HG03196 (cell line): ENCODE data around the gene MC1R.

ENCODE experiments used
- ATAC-seq: cut with Tn5 transposase; IDR thresholded peaks from one replicate; pipeline ENCODE4 v1.9.1; 2021; ENCODE audit not compliant: unreplicated experiment

Gene MC1R

DNA sequence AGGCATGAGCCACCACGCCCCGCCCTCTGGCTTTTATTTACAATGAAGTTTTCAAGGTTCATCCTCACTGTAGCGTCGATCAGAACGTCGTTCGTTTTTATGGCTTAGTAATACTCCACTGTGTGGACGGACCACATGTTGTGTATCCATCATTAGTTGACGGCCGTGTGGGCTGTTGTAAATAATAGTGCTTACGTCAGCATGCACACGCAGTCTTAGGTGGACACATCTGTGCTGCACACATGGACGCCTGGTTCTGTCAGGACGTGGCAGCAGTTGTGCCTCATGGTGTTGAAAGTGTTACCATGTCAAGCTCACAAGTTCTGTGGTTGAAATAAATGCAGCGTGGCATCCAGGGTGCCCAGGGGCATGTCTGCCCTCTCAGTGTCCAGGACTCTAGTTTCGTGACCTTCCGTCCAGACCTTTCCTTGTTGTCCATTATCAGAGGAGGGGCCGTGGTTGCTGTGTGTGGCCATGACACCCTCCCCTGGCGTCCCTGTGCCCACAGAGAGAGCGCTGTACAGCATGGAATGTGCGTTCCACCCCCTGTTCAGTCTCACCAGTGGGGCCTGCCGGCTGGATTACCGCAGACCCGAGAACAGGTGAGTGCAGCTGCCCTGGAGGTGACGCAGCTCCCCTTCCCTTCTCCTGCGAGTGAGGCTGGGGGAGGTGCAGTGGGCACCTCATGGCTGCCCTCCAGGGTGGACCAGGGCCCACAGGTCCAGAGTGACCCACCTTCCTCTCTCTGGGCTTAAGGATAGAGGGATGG, 23.0 kb upstream of the MC1R start:
- ATAC-seq = no peak

DNA sequence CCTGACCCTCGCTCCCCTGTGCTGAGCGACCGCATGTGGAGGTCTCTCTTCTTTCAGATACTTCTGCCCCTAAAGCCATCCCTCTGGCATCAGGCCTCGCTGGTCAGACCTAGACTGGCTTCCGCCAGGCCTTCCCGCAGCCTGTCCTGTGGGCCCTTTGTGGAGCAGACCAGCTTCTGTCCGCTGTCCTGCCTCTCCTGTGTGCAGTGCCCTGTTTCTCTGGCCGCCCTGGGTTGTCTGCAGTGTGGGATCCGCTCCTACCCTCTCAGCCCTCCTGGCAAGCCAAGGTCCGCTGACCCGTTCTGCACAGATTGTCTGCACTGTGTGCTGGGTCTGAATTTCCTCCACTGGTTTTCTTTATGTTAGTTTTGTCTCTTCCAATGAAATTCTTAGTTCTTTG, 21.5 kb upstream of the MC1R start:
- ATAC-seq = no peak

DNA sequence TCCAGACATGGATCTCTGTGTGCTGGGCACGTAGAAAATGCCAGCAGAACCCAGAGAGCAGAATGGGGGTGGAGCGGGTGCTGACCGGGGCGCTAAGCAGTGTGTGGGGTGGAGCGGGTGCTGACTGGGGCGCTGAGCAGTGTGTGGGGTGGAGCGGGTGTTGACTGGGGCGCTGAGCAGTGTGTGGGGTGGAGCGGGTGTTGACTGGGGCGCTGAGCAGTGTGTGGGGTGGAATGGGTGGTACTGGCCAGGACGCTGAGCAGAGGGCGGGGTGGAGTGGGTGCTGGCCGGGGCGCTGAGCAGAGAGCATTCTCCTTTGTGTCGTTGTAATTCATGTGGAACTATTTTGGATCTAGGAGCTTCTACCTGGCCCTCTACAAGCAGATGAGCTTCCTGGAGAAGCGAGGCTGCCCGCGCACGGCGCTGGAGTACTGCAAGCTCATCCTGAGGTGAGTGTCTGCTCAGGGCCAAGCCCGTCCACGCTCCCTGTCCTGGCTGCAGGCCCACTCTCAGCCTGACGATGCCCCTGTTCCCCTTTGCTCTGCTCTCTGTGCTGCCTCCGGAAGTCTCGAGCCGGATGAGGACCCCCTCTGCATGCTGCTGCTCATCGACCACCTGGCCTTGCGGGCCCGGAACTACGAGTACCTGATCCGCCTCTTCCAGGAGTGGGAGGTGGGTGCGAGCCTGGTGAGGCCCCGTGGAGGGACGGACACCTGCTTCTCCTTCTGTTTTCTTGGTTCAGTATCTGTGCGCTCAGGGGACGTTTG, 20.3 kb upstream of the MC1R start:
- ATAC-seq = no peak

DNA sequence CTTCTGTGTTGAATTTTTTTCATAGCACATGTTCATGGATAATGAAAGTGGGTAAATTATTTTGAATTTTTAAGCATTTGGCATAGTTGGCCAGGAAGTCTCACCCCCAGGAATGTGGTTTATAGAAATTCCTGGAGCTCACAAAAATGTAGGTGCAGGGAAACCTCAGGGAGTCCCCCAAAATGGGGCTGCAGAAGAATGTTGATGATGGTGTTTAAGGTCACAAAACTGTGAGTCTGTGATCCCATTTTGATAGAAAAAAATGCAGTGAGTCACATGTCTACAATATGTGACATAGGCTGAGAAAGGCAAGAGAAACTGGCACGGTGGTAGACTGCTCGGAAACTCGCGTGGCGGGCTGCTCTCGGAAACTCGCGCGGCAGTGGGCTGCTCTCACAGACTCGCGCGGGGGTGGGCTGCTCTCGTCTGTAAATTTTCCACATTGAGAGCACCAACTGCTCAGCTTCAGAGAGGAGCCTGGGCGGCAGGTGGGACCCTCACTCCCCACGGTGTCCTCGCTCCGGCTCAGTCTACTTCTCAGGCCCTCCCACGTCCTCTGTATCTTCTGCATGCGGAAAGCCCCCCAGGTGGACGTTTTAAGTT, 18.7 kb upstream of the MC1R start:
- ATAC-seq = no peak

DNA sequence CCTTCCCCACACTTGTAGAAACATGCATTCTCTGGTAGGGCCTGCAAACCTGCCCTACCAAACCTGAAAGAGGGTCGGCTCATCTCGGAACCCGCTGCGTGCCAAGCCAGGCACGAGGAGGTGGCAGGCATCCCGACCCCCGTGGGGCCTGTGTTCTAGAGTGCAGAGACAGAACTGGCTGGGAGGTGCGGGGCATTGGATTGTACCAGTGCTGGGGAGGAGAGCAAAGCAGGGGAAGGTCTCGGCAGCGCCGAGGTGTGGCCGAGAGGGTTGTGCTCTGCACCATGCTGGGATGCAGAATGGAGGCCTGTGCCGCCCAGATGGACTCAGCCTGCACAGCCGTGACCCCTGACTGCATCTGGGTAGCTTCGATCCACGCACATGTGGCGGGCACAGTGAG, 17.8 kb upstream of the MC1R start:
- no peak for ATAC-seq

DNA sequence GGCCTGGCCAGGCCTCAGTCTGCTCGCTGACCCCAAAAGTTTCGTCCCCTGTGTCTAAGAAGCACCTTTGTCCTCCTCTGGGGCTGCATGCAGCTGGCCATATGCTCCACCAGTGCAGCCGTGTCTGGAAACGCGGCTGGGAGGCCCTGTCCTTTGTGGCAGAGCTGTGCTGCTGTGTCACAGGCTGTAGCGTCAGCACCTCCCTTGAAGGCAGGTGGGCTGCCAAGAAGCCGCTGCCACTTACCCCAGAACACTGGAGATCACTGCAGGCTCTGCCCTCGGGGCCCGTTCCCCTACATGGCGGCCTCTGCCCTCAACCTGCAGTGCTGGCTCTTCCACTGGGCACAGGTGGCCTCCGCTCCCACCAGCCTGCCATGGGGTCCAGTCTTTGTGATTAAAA, 15.7 kb upstream of the MC1R start:
- no peak for ATAC-seq

DNA sequence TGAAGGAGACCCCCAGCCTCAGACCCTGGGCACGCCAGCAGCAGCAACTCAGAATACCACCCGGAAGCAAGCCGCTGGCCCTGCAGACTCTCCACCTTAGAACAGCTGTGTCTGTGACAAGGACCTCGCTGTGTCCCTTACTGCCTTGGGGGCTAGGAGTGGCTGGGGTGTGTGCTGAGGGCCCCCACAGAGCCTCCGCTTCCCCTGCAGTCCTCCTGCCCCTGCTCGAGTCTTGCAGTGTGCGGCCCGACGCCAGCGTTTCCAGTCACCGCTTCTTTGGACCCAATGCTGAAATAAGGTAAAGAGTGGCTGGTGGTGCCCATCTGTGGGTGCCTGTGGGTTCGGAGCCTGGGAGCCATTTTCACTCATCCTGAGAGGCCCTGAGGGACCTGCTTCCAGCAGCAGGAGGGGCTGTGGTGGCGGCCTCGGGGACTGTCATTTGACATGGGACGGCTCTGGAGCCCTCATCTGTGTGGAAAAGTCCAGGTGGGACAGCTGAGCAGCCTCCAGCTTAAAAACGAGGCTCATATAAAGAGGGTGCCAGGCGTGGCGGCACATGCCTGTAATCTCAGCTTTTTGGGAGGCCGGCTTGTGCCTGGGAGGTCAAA, 14.7 kb upstream of the MC1R start:
- ATAC-seq = no peak

DNA sequence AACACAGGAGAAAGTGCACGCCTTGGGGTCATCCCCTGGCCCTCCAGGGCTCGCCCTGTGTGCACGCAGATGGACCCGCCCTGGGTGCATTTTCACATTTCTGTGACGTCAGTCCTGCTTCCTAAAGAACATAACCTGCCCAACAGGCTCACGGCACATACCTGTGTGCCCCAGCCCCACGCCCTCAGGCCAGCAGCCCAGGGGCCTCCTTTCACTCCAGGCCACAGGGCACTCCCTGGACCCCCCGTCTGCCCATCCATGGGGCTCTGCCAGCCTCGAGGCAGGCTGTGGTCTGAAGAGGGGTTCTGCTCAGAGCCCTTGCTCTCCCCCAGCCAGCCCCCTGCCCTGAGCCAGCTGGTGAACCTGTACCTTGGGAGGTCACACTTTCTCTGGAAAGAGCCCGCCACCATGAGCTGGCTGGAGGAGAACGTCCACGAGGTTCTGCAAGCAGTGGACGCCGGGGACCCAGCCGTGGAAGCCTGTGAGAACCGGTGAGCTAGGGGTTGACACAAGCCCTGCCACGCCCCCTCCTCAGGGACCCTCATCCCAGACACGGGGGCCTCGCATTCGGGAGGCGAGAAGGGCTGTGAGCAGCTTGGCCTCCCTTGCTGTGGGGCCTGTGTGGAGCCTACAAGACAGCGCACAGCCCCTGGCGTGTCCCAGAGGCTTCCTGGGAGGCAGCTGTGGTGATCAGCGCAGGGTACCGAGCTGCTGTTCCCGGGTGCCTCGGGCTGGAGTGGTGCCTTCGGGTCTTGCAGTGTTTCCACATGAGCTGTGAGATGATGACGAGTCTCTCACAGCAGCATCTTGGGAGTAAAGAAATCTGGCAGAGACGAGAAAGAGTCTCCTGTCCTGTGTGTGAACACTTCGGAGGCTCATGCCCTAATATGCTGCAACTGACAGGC, 13.8 kb upstream of the MC1R start:
- no peak for ATAC-seq

DNA sequence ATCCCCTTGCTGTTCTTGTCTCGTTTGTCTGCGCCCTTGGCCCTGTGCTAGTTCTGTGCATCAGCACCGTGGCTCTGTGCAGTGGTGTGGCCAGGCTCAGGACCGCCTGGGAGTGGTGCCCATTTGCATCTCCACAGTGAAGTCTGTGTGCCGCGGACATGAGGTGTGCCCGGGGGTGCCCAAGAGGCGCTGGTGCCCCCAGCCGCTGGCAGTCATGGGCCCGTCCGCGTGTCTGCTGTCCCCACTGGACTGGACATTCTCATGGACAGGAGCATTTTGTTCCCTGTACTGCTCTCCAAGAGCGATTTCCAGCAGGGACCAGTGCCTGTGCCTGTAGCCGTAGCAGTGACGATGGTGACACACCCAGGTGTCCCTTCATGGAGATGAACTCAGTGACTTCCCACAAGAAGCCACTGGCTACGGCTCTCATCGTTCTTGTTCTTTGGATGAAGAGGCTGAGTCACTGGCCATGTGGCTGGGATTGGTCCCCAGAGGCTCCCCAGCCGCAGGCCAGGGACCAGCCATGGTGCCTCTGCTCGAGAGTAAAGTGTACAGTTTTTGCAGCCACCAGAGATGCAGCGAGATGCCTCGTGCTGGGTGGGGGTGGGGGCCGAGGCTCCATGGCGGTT, 13.0 kb upstream of the MC1R start:
- ATAC-seq = no peak

DNA sequence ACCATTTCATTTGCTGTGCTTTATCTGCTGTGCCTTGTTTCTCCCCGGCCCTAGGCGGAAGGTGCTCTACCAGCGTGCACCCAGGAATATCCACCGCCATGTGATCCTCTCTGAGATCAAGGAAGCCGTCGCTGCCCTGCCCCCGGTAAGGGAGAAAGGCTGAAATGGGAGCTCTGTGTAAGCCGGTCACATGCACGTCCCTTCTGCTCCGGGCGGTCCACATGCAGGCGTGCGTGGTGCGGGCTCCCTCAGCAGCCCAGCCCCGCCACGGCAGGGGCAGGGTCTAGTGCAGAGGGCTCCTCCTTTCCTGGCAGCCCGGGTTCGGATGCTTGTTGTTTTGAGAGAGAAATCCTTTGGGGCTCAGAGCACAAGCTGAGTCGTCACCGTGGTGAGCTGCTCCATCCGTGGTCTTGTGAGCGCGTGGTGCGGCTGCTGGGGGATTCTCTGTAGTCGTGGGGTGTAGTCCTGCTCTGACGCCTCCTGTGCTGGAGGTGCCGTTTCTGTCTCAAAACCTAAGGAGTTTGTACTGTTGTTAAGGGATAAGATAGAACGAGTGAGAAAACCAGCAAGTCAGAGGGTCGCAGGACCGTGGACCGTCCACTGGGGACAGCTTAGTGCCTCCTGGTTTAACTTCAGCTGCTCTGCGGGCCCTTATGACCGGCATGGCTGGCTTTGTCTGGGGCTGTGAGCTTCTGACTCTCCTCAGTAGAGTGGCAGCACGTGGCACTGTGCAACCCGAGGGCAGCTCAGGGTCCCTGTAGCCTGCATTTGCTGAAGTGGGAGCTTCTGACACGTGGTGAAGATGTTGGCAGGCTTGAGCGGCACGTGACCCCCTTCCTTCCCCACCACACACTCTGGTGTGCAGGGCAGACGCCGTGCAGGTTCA, 12.3 kb upstream of the MC1R start:
- no peak for ATAC-seq

DNA sequence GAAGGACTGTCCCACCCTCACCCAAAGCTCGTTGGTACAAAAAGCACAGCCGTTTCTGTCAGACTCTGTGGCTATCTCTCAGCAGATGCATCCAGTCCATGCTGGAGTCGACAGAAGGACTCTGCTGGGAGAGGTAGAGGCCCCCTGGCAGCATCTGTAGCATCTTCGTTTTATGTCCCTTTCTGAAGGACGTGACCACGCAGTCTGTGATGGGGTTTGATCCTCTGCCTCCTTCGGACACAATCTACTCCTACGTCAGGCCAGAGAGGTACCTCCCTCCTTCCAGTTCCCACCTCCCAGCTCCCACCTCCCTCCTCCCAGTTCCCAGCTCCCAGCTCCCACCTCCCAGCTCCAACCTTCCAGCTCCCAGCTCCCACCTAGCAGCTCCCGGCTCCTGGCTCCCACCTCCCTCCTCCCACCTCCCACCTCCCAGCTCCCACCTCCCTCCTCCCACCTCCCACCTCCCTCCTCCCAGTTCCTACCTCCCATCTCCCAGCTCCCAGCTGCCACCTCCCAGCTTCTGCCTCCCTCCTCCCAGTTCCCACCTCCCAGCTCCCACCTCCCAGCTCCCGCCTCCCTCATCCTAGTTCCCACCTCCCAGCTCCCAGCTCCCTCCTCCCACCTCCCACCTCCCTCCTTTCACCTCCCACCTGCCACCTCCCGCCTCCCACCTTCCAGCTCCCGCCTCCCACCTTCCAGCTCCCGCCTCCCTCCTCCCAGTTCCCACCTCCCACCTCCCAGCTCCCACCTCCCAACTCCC, 11.4 kb upstream of the MC1R start:
- ATAC-seq = no peak

DNA sequence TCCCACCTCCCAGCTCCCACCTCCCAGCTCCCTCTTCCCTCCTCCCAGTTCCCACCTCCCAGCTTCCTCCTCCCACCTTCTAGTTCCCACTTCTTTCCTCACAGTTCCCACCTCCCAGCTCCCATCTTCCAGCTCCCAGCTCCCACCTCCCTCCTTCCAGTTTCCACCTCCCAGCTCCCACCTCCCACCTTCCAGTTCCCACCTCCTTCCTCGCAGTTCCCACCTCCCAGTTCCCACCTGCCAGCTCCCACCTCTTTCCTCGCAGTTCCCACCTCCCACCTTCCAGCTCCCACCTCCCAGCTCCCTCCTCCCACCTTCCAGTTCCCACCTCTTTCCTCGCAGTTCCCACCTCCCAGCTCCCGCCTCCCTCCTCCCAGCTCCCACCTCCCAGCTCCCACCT, 10.4 kb upstream of the MC1R start:
- no peak for ATAC-seq

DNA sequence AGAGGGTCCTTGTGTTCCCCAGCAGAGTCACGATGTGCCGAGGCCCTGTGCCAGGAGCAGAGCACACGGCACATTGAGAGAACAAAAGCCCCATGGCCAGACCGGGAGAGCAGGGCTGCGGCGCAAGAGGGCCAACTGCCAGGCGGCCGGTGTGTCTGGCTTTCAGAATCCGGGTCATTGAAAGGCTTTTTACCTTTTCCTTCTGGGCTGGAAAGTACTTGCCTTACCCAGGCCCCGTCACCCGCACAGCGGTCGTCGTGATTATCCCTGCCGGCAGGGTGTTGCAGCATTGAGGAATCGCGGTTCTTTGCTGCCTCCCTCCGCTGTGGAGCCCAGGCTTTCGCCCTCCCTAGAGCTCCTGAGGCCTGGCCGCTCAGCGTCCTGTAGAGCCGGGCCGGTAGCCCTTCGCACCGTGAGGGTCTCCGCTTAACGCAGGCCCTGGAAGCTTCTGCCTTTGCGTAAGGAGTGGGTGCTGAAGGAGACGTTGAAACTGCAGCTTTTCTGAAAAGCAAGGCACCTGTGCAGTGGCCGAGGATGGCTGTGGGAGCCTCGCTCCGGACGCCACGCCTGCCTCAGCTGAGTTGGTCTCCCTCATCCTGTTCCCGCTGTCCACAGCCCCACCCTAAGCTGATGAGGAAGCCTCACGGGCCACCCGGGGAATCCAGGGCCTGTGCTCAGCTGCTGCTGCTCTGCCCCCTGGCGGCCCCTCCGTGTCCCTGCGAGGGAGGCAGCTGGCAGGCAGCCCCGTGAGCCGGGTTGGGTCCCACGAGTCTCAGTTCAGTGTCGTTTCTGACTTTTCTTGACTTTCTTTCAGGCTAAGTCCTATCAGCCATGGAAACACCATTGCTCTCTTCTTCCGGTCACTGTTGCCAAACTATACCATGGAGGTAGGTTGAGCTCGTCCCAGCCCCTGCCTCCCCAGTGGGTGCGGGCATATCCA, 8.6 kb upstream of the MC1R start:
- no peak for ATAC-seq

DNA sequence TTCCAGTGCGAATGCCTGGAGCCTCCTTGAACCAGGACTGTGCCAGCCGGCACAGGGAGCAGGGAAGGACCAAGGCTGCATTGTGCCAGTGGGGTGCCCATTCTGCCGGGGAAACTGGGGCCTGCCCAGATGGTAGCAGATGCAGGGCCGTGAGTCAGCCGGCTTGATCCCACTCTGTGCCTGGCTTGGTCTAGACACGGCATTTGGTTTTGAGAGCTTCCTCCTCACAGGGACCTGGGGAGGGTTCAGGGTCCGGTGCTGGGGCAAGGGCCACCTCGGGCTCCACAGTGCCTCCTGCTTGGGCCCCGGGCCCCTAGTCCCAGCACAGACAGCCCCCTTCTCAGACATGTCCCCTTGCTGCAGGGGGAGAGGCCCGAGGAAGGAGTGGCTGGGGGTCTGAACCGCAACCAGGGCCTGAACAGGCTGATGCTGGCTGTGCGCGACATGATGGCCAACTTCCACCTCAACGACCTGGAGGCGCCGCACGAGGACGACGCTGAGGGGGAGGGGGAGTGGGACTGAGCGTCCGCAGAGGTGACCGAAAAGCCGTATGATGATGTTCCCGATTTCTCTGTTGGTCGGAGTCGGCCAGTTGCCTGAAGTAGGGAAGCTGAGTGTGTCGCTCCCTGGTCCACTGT, 7.8 kb upstream of the MC1R start:
- no peak for ATAC-seq

DNA sequence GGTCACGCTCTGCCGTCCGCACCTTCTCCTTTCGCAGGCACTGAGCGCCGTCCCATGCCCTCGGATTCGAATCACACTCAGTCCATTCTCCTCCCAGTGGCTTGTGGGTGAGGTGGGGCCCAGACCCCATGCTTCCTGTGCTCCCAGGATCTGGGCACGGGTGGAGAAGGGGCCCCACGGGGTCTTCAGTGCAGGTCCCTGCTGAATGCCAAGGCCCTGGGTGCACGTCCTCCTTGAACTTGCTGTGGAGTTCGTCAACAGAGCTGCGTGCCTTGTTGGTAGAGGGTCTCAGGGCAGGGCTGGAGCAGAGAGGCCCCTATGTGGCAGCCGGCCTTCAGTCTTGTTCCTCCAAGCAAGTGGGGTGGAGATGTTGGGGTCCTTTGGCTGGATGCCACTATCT, 7.3 kb upstream of the MC1R start:
- no peak for ATAC-seq

DNA sequence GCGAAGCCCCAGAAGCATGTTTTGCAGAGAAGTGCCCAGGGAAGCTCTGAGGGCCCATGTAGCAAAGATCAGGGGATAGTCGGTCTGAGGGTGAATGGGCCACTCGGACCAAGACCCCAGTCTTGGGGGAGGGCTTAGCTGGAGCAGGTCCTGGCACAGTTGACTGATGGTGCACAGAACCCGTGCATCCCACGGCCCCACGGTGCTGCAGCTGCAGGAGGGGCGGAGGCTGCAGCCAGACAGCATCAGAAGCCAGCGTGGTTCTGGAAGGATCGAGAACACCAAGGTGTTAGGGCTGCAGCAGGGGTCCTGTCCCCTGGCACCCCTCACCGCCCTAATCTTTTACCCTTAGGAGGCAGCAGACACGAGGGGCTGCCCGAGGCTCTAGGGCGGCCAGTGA, 6.5 kb upstream of the MC1R start:
- ATAC-seq = no peak

DNA sequence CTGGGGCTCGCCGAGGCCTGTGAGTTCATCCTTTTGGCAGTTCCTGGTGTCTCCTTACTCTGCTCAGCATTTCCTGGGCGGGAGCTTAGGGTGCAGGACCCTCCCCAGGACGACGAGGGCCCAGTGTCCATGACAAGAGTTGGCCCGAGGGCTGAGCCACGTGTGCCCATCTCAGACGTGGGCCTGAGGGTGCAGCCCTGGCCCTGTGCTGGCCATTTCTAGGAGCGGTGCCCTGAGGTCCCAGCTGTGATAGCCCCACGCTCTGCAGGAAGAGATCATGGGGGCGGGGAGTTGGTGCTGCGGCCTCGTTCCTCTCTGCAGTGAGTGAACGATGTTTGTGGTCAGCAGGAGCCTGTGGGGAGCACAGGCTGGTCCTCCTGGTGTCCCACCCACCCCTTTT, 6.0 kb upstream of the MC1R start:
- ATAC-seq = no peak
